HEK293 (cell line): ENCODE results near the gene PEPD.

Experiments
- ATF2 ChIP-seq: fragments of 450-650 bp; formaldehyde crosslinking; IDR thresholded peaks from 2 replicates; pipeline ENCODE4 v1.5.1; 2016; ENCODE audit warnings: missing biosample characterization, missing genetic modification characterization, low read depth
- GLIS1 ChIP-seq: fragments of 450-650 bp; formaldehyde crosslinking; IDR thresholded peaks from 2 replicates; pipeline ENCODE4 v1.5.1; 2016; ENCODE audit warnings: missing biosample characterization, missing genetic modification characterization
- IKZF3 ChIP-seq: fragments of 450-650 bp; IDR thresholded peaks from 2 replicates; pipeline ENCODE4 v1.5.0; 2018; ENCODE audit warnings: missing biosample characterization, mild to moderate bottlenecking, missing genetic modification characterization, moderate library complexity
- KLF1 ChIP-seq: fragments of 450-650 bp; formaldehyde crosslinking; IDR thresholded peaks from 2 replicates; pipeline ENCODE4 v1.5.1; 2016; ENCODE audit warnings: missing biosample characterization, missing genetic modification characterization
- KLF17 ChIP-seq: fragments of 450-650 bp; formaldehyde crosslinking; IDR thresholded peaks from 2 replicates; pipeline ENCODE4 v1.5.1; 2016; ENCODE audit warnings: missing biosample characterization, missing genetic modification characterization
- KLF7 ChIP-seq: fragments of 450-650 bp; formaldehyde crosslinking; IDR thresholded peaks from 2 replicates; pipeline ENCODE4 v1.5.1; 2016; ENCODE audit warnings: missing biosample characterization, missing genetic modification characterization, borderline replicate concordance
- OVOL3 ChIP-seq: fragments of 450-650 bp; formaldehyde crosslinking; IDR thresholded peaks from 2 replicates; pipeline ENCODE4 v1.5.1; 2016; ENCODE audit warnings: missing biosample characterization, missing genetic modification characterization
- REPIN1 ChIP-seq: fragments of 450-650 bp; formaldehyde crosslinking; IDR thresholded peaks from 2 replicates; pipeline ENCODE4 v1.5.1; 2017; ENCODE audit warnings: missing biosample characterization, missing genetic modification characterization, low read depth
- SETDB1 ChIP-seq: IDR thresholded peaks from one replicate; pipeline ENCODE4 v1.6.1; 2017; ENCODE audit warnings: mild to moderate bottlenecking, low read length, moderate library complexity, mixed read lengths; ENCODE audit not compliant: insufficient read length
- SP2 ChIP-seq: fragments of 450-650 bp; formaldehyde crosslinking; IDR thresholded peaks from 2 replicates; pipeline ENCODE4 v1.5.1; 2016; ENCODE audit warnings: missing biosample characterization, missing genetic modification characterization
- SP3 ChIP-seq: fragments of 450-650 bp; formaldehyde crosslinking; IDR thresholded peaks from 2 replicates; pipeline ENCODE4 v1.5.1; 2016; ENCODE audit warnings: missing biosample characterization, missing genetic modification characterization
- TRIM28 ChIP-seq: IDR thresholded peaks from 2 replicates; pipeline ENCODE4 v1.6.1; 2011; ENCODE audit warnings: low read length, control low read depth, borderline replicate concordance
- YY1 ChIP-seq: fragments of 450-650 bp; formaldehyde crosslinking; IDR thresholded peaks from 2 replicates; pipeline ENCODE4 v1.5.1; 2018; ENCODE audit warnings: missing biosample characterization, missing genetic modification characterization
- ZBTB17 ChIP-seq: fragments of 450-650 bp; formaldehyde crosslinking; IDR thresholded peaks from 2 replicates; pipeline ENCODE4 v1.5.1; 2016; ENCODE audit warnings: missing biosample characterization, missing genetic modification characterization
- ZFP37 ChIP-seq: fragments of 450-650 bp; formaldehyde crosslinking; IDR thresholded peaks from 2 replicates; pipeline ENCODE4 v1.5.1; 2016; ENCODE audit warnings: missing biosample characterization, missing genetic modification characterization
- ZNF175 ChIP-seq: fragments of 450-650 bp; formaldehyde crosslinking; IDR thresholded peaks from 2 replicates; pipeline ENCODE4 v1.5.1; 2016; ENCODE audit warnings: missing biosample characterization, missing genetic modification characterization
- ZNF2 ChIP-seq: fragments of 450-650 bp; formaldehyde crosslinking; IDR thresholded peaks from 2 replicates; pipeline ENCODE4 v1.5.1; 2016; ENCODE audit warnings: missing biosample characterization, missing genetic modification characterization
- ZNF202 ChIP-seq: fragments of 450-650 bp; formaldehyde crosslinking; IDR thresholded peaks from 2 replicates; pipeline ENCODE4 v1.5.1; 2016; ENCODE audit warnings: missing biosample characterization, missing genetic modification characterization, borderline replicate concordance
- ZNF223 ChIP-seq: fragments of 450-650 bp; formaldehyde crosslinking; IDR thresholded peaks from 2 replicates; pipeline ENCODE4 v1.5.1; 2016; ENCODE audit warnings: missing biosample characterization, missing genetic modification characterization
- ZNF23 ChIP-seq: fragments of 450-650 bp; formaldehyde crosslinking; IDR thresholded peaks from 2 replicates; pipeline ENCODE4 v1.5.1; 2016; ENCODE audit warnings: missing biosample characterization, missing genetic modification characterization, borderline replicate concordance
- ZNF266 ChIP-seq: fragments of 450-650 bp; formaldehyde crosslinking; IDR thresholded peaks from 2 replicates; pipeline ENCODE4 v1.5.1; 2016; ENCODE audit warnings: missing biosample characterization, missing genetic modification characterization, low read depth
- ZNF366 ChIP-seq: fragments of 450-650 bp; formaldehyde crosslinking; conservative IDR thresholded peaks from 2 replicates; pipeline ENCODE4 v1.5.1; 2016; ENCODE audit warnings: missing biosample characterization, missing genetic modification characterization
- ZNF544 ChIP-seq: fragments of 450-650 bp; formaldehyde crosslinking; IDR thresholded peaks from 2 replicates; pipeline ENCODE4 v1.5.0; 2017; ENCODE audit warnings: missing biosample characterization, missing genetic modification characterization
- ZNF571 ChIP-seq: fragments of 450-650 bp; formaldehyde crosslinking; IDR thresholded peaks from 2 replicates; pipeline ENCODE4 v1.5.0; 2017; ENCODE audit warnings: missing biosample characterization, missing genetic modification characterization
- ZNF600 ChIP-seq: fragments of 450-650 bp; formaldehyde crosslinking; IDR thresholded peaks from 2 replicates; pipeline ENCODE4 v1.5.1; 2016; ENCODE audit warnings: missing biosample characterization, missing genetic modification characterization
- ZNF654 ChIP-seq: fragments of 450-650 bp; formaldehyde crosslinking; IDR thresholded peaks from 2 replicates; pipeline ENCODE4 v1.5.1; 2016; ENCODE audit warnings: low read depth, missing biosample characterization, missing genetic modification characterization
- ZNF785 ChIP-seq: fragments of 450-650 bp; formaldehyde crosslinking; IDR thresholded peaks from 2 replicates; pipeline ENCODE4 v1.5.1; 2016; ENCODE audit warnings: missing biosample characterization, missing genetic modification characterization
- ZSCAN30 ChIP-seq: fragments of 450-650 bp; IDR thresholded peaks from 2 replicates; pipeline ENCODE4 v1.5.1; 2018; ENCODE audit warnings: missing biosample characterization, mild to moderate bottlenecking, missing genetic modification characterization, moderate library complexity
- TF ChIP-seq, protein P1 (sequence below): fragments of 450-650 bp; formaldehyde crosslinking; conservative IDR thresholded peaks from 2 replicates; pipeline ENCODE4 v1.5.1; 2016; ENCODE audit warnings: low read depth, missing biosample characterization, missing genetic modification characterization
- TF ChIP-seq, protein P2 (sequence below): fragments of 450-650 bp; formaldehyde crosslinking; IDR thresholded peaks from 2 replicates; pipeline ENCODE4 v1.5.1; 2017; ENCODE audit warnings: missing biosample characterization, missing genetic modification characterization
- TF ChIP-seq, protein P3 (sequence below): fragments of 450-650 bp; formaldehyde crosslinking; IDR thresholded peaks from 2 replicates; pipeline ENCODE4 v1.5.1; 2016; ENCODE audit warnings: missing biosample characterization, missing genetic modification characterization

The PEPD gene

DNA sequence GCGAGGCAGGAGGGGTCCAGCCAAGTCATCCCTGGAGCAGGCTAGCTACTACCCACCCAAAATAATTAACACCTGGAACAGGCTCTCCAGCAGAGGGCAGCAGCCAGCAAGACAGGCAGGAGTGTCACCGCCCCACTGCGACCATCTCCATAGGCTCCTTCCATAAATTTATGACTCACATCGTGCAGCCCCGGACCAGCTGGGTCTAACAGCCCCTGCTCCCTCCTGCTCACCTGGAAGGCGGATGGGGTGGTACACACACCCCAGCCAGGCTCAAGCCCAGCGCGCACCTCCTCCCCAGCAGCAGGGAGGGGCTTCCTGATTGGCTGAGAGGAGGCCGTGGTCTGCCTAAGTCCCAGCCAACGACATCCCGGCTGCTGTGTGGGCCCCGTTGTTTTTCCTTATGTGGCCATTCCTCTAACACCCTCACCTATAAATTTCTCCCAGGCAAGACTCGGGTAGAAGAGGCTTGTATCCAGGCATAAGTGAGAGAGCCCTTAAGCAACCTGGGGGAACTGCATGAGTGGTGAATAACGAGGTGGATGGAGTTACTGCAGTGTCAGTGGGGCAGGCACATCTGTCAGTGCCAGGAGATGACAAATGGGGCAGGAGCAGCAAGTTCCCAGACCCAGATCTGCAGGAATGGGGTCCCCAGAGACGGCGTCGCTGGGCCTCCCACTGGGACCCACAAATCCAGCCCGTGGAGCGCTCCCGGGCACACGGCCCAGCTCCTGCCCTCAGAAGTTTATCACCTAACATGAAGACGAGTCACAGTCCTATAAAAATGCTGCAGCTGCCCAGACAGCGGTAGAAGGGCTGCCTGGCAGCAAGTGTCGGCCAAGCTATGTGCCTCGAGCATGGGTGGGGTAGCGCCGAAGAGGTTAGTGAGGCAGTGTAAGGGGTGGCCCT is 105.0 kb downstream of the PEPD start (continued):
- TF ChIP-seq ZBTB17 (tag by site-specific recombination) (peak; percentile 90), YY1 (tag by site-specific recombination) (no peak), KLF7 (tag by site-specific recombination) (peak; percentile 60; the same call in 1 of the 2 replicates), OVOL3 (tag by site-specific recombination) (no peak), ZSCAN30 (tag by site-specific recombination) (peak; percentile 76), SETDB1 (no peak), ZFP37 (peak; percentile 81), ZNF785 (tag by site-specific recombination) (no peak), ATF2 (tag by site-specific recombination) (no peak), ZNF23 (tag by site-specific recombination) (no peak), SP2 (tag by site-specific recombination) (peak; percentile 95), TRIM28 (no peak), ZNF266 (no peak), REPIN1 (tag by site-specific recombination) (peak; percentile 15; the same call in 1 of the 2 replicates), KLF1 (peak; percentile 88), ZNF2 (tag by site-specific recombination) (peak; percentile 92), ZNF366 (tag by site-specific recombination) (peak; percentile 82), ZNF202 (no peak), ZNF544 (tag by site-specific recombination) (no peak), IKZF3 (tag by site-specific recombination) (peak; percentile 88), ZNF175 (tag by site-specific recombination) (no peak), ZNF654 (peak; percentile 91), KLF17 (tag by site-specific recombination) (peak; percentile 96), ZNF223 (tag by site-specific recombination) (no peak), SP3 (tag by site-specific recombination) (peak; percentile 77), GLIS1 (tag by site-specific recombination) (peak; percentile 68; the same call in 1 of the 2 replicates), ZNF600 (peak; percentile 93), ZNF571 (no peak)
- TF ChIP-seq, protein P1, sequence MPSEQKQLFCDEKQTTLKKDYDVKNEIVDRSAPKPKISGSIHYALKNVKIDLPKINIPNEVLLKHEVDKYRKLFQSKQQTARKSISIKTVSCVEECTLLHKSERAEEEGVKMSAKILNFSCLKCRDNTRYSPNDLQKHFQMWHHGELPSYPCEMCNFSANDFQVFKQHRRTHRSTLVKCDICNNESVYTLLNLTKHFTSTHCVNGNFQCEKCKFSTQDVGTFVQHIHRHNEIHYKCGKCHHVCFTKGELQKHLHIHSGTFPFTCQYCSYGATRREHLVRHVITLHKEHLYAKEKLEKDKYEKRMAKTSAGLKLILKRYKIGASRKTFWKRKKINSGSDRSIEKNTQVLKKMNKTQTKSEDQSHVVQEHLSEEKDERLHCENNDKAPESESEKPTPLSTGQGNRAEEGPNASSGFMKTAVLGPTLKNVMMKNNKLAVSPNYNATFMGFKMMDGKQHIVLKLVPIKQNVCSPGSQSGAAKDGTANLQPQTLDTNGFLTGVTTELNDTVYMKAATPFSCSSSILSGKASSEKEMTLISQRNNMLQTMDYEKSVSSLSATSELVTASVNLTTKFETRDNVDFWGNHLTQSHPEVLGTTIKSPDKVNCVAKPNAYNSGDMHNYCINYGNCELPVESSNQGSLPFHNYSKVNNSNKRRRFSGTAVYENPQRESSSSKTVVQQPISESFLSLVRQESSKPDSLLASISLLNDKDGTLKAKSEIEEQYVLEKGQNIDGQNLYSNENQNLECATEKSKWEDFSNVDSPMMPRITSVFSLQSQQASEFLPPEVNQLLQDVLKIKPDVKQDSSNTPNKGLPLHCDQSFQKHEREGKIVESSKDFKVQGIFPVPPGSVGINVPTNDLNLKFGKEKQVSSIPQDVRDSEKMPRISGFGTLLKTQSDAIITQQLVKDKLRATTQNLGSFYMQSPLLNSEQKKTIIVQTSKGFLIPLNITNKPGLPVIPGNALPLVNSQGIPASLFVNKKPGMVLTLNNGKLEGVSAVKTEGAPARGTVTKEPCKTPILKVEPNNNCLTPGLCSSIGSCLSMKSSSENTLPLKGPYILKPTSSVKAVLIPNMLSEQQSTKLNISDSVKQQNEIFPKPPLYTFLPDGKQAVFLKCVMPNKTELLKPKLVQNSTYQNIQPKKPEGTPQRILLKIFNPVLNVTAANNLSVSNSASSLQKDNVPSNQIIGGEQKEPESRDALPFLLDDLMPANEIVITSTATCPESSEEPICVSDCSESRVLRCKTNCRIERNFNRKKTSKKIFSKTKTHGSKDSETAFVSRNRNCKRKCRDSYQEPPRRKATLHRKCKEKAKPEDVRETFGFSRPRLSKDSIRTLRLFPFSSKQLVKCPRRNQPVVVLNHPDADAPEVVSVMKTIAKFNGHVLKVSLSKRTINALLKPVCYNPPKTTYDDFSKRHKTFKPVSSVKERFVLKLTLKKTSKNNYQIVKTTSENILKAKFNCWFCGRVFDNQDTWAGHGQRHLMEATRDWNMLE (tag by site-specific recombination) = no peak
- TF ChIP-seq, protein P2, sequence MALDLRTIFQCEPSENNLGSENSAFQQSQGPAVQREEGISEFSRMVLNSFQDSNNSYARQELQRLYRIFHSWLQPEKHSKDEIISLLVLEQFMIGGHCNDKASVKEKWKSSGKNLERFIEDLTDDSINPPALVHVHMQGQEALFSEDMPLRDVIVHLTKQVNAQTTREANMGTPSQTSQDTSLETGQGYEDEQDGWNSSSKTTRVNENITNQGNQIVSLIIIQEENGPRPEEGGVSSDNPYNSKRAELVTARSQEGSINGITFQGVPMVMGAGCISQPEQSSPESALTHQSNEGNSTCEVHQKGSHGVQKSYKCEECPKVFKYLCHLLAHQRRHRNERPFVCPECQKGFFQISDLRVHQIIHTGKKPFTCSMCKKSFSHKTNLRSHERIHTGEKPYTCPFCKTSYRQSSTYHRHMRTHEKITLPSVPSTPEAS (tag by site-specific recombination) = no peak
- TF ChIP-seq, protein P3, sequence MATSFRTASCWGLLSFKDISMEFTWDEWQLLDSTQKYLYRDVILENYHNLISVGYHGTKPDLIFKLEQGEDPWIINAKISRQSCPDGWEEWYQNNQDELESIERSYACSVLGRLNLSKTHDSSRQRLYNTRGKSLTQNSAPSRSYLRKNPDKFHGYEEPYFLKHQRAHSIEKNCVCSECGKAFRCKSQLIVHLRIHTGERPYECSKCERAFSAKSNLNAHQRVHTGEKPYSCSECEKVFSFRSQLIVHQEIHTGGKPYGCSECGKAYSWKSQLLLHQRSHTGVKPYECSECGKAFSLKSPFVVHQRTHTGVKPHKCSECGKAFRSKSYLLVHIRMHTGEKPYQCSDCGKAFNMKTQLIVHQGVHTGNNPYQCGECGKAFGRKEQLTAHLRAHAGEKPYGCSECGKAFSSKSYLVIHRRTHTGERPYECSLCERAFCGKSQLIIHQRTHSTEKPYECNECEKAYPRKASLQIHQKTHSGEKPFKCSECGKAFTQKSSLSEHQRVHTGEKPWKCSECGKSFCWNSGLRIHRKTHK (tag by site-specific recombination) = no peak
